H9 (cell line): ENCODE measurements around the gene DGUOK. TPM values are rescaled to one million over a fixed set of nuclear protein-coding genes. Genes with fewer than 3 reads are reported as not detected.

Source experiments
- DNase-seq: peaks from one replicate; pipeline ENCODE4 v3.0.0-alpha.2; 2017
- H2AFZ ChIP-seq: one replicate; pipeline ENCODE4 v1.6.1; 2013; ENCODE audit warnings: mild to moderate bottlenecking, low read length, control low read depth, moderate library complexity
- H2AK5ac ChIP-seq: 2 replicates; pipeline ENCODE4 v1.6.1; 2013; ENCODE audit warnings: low read length, control low read depth, mixed read lengths; ENCODE audit not compliant: insufficient read length
- H2BK120ac ChIP-seq: one replicate; pipeline ENCODE4 v1.6.1; 2013; ENCODE audit warnings: low read depth, mild to moderate bottlenecking, low read length, control low read depth, inconsistent platforms; ENCODE audit not compliant: poor library complexity, severe bottlenecking
- H2BK12ac ChIP-seq: 2 replicates; pipeline ENCODE4 v1.6.1; 2013; ENCODE audit warnings: low read length, control low read depth, mixed read lengths, low read depth; ENCODE audit not compliant: insufficient read length
- H2BK15ac ChIP-seq: 2 replicates; pipeline ENCODE4 v1.6.1; 2013; ENCODE audit warnings: low read depth, low read length, control low read depth
- H2BK20ac ChIP-seq: one replicate; pipeline ENCODE4 v1.6.1; 2013; ENCODE audit warnings: low read depth, mild to moderate bottlenecking, low read length, control low read depth, inconsistent platforms; ENCODE audit not compliant: poor library complexity, severe bottlenecking
- H2BK5ac ChIP-seq: 2 replicates; pipeline ENCODE4 v1.6.1; 2013; ENCODE audit warnings: low read length, control low read depth, mixed read lengths; ENCODE audit not compliant: insufficient read length
- H3K14ac ChIP-seq: 2 replicates; pipeline ENCODE4 v1.6.1; 2013; ENCODE audit warnings: low read length, control low read depth; ENCODE audit not compliant: insufficient read depth
- H3K18ac ChIP-seq: 2 replicates; pipeline ENCODE4 v1.6.1; 2013; ENCODE audit warnings: low read depth, mild to moderate bottlenecking, mixed read lengths, low read length, control low read depth; ENCODE audit not compliant: insufficient read length
- H3K23ac ChIP-seq: 2 replicates; pipeline ENCODE4 v1.6.1; 2013; ENCODE audit warnings: low read length, control low read depth, mixed read lengths, low read depth; ENCODE audit not compliant: insufficient read length
- H3K23me2 ChIP-seq: 2 replicates; pipeline ENCODE4 v1.6.1; 2013; ENCODE audit warnings: low read depth, mild to moderate bottlenecking, mixed read lengths, low read length, control low read depth; ENCODE audit not compliant: insufficient read length, poor library complexity, severe bottlenecking
- H3K27ac ChIP-seq: 2 replicates; pipeline ENCODE4 v1.5.1; 2013; ENCODE audit warnings: low read length, control low read depth, mixed read lengths, low read depth; ENCODE audit not compliant: insufficient read length
- H3K27me3 ChIP-seq: 2 replicates; pipeline ENCODE4 v1.6.1; 2013; ENCODE audit warnings: low read length, control low read depth, inconsistent platforms; ENCODE audit not compliant: insufficient read depth
- H3K4ac ChIP-seq: 2 replicates; pipeline ENCODE4 v1.6.1; 2013; ENCODE audit warnings: low read depth, mild to moderate bottlenecking, control low read depth, inconsistent platforms, low read length, moderate library complexity
- H3K4me1 ChIP-seq: 2 replicates; pipeline ENCODE4 v1.6.1; 2013; ENCODE audit warnings: low read length, control low read depth, inconsistent platforms; ENCODE audit not compliant: insufficient read depth
- H3K4me2 ChIP-seq: 2 replicates; pipeline ENCODE4 v1.6.1; 2013; ENCODE audit warnings: low read length, control low read depth, mixed read lengths; ENCODE audit not compliant: insufficient read length, insufficient read depth
- H3K56ac ChIP-seq: 2 replicates; pipeline ENCODE4 v1.6.1; 2013; ENCODE audit warnings: low read depth, mild to moderate bottlenecking, mixed read lengths, low read length, control low read depth; ENCODE audit not compliant: insufficient read length
- H3K79me1 ChIP-seq: 2 replicates; pipeline ENCODE4 v1.6.1; 2013; ENCODE audit warnings: low read depth, mild to moderate bottlenecking, moderate library complexity, low read length, control low read depth, inconsistent platforms; ENCODE audit not compliant: insufficient read depth, poor library complexity, severe bottlenecking
- H3K79me2 ChIP-seq: 2 replicates; pipeline ENCODE4 v1.6.1; 2013; ENCODE audit warnings: low read length, control low read depth, inconsistent platforms; ENCODE audit not compliant: insufficient read depth
- H3K9ac ChIP-seq: 2 replicates; pipeline ENCODE4 v1.6.1; 2013; ENCODE audit warnings: low read length, control low read depth, mixed read lengths; ENCODE audit not compliant: insufficient read length; ENCODE audit errors: extremely low read depth
- H3K9me3 ChIP-seq: one replicate; pipeline ENCODE4 v1.6.1; 2013; ENCODE audit warnings: low read depth, low read length, inconsistent platforms; ENCODE audit not compliant: control insufficient read depth
- H3T11ph ChIP-seq: one replicate; pipeline ENCODE4 v1.6.1; 2013; ENCODE audit warnings: mild to moderate bottlenecking, low read length, control low read depth, inconsistent platforms
- H4K20me1 ChIP-seq: one replicate; pipeline ENCODE4 v1.6.1; 2013; ENCODE audit not compliant: control insufficient read depth, insufficient read length, insufficient read depth
- H4K5ac ChIP-seq: 2 replicates; pipeline ENCODE4 v1.6.1; 2013; ENCODE audit warnings: low read depth, mild to moderate bottlenecking, mixed read lengths, low read length, control low read depth; ENCODE audit not compliant: insufficient read length
- H4K8ac ChIP-seq: replicated peaks from 2 replicates; pipeline ENCODE4 v1.6.1; 2013; ENCODE audit warnings: low read length, control low read depth, mixed read lengths, low read depth; ENCODE audit not compliant: insufficient read length
- H4K91ac ChIP-seq: 2 replicates; pipeline ENCODE4 v1.6.1; 2013; ENCODE audit warnings: low read depth, mild to moderate bottlenecking, moderate library complexity, mixed read lengths, low read length, control low read depth; ENCODE audit not compliant: insufficient read length
- H3K27ac Mint-ChIP-seq, 3 experiments: 2 replicates in 2 of 3; 3 replicates in 1 of 3; pipeline ENCODE4 v1.8.0; 2020 to 2021; ENCODE audit warnings: mixed read lengths in 3 of 3, mild to moderate bottlenecking in 1 of 3, moderate library complexity in 1 of 3
- H3K27me3 Mint-ChIP-seq: 2 replicates; pipeline ENCODE4 v1.8.0; 2021; ENCODE audit warnings: low read depth, mild to moderate bottlenecking, moderate library complexity, mixed read lengths
- H3K36me3 Mint-ChIP-seq, 3 experiments: 2 replicates in 2 of 3; 3 replicates in 1 of 3; pipeline ENCODE4 v1.8.0; 2020 to 2021; ENCODE audit warnings: low read depth in 3 of 3, mixed read lengths in 3 of 3; ENCODE audit not compliant: insufficient read depth in 1 of 3
- H3K4me1 Mint-ChIP-seq, 2 experiments: 2 replicates each; pipeline ENCODE4 v1.8.0; 2020; ENCODE audit warnings: mixed read lengths in 2 of 2
- H3K4me3 Mint-ChIP-seq, 2 experiments: 2 replicates in 1 of 2; 3 replicates in 1 of 2; pipeline ENCODE4 v1.8.0; 2020 to 2021; ENCODE audit warnings: mild to moderate bottlenecking in 2 of 2, mixed read lengths in 2 of 2, moderate library complexity in 1 of 2
- H3K9me3 Mint-ChIP-seq, 2 experiments: 2 replicates in 1 of 2; 3 replicates in 1 of 2; pipeline ENCODE4 v1.8.0; 2020; ENCODE audit warnings: mild to moderate bottlenecking in 2 of 2, mixed read lengths in 2 of 2, moderate library complexity in 1 of 2
- WGBS: extraction: QIAGEN DNeasy Blood & Tissue Kit; methylation state at CpG from one replicate; pipeline ENCODE4 v1.1.7; 2013; ENCODE audit warnings: missing lambda C conversion rate, low lambda C conversion rate, mixed read lengths; ENCODE audit not compliant: insufficient read length; ENCODE audit errors: extremely low coverage; 5-methylcytosine and 5-hydroxymethylcytosine counted together
- total RNA-seq: library from RNA; stranded (reverse); gene quantifications from 2 replicates; pipeline ENCODE4 v1.2.1, GENCODE V29; 2021
- TF ChIP-seq, protein P1 (sequence below): fragments of 200-600 bp; sonication (generic); conservative IDR thresholded peaks from 3 replicates; pipeline ENCODE4 v1.8.0; 2021; ENCODE audit warnings: antibody characterized with exemption, mild to moderate bottlenecking

The DGUOK gene
- total RNA-seq, 1 experiment from 2014 or later = 98.5 TPM

DNA sequence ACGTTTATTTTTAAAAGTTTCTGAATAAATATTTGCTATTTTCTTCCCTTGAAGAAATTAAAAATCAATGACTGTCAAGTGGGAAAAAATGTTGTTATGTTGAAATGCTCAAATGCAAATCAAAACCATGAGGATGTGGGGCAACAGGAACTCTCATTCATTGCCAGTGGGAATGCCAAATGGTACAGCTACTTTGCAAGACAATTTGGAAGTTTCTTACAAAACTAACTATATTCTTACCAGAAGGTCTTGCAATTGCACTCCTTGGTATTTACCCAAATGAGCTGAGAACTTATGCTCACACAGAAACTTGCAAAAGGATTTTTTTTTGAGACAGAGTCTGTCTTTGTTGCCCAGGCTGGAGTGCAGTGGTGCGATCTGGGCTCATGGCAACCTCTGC, 41.3 kb upstream of the DGUOK start:
- Histone ChIP-seq H2AK5ac (no peak overlapping the region), H3K4me2 (no peak overlapping the region), H3K23me2 (no peaks in the 10 kb centered on the region), H3T11ph (no peak overlapping the region), H3K56ac (no peak overlapping the region), H3K27me3 (no peaks in the 10 kb centered on the region), H3K18ac (no peak overlapping the region), H2BK12ac (no peak overlapping the region), H3K14ac (no peak overlapping the region), H4K91ac (no peak overlapping the region), H3K79me1 (no peaks in the 10 kb centered on the region), H4K8ac (no peak overlapping the region), H4K5ac (no peak overlapping the region), H3K27ac (no peak overlapping the region), H2BK120ac (no peak overlapping the region), H3K9me3 (no peaks in the 10 kb centered on the region), H2AFZ (no peak overlapping the region), H4K20me1 (no peaks in the 10 kb centered on the region), H2BK15ac (no peak overlapping the region), H3K4me1 (no peaks in the 10 kb centered on the region), H2BK20ac (no peak overlapping the region), H3K23ac (no peak overlapping the region), H3K9ac (no peak overlapping the region), H3K4ac (no peak overlapping the region), H3K79me2 (no peaks in the 10 kb centered on the region), H2BK5ac (no peak overlapping the region)
- Mint-ChIP-seq H3K4me3 (no peak overlapping the region), H3K9me3 (no peaks in the 10 kb centered on the region), H3K27me3 (0 out of 2 replicates have a peak, but pooled peaks cover 1% of the 10 kb centered on the region), H3K4me1 (peaks cover 3 to 4% of the 10 kb centered on the region in 2 experiments), H3K36me3 (no peaks in the 10 kb centered on the region), H3K27ac (no peak overlapping the region)
- DNase-seq = no peak
- TF ChIP-seq, protein P1, sequence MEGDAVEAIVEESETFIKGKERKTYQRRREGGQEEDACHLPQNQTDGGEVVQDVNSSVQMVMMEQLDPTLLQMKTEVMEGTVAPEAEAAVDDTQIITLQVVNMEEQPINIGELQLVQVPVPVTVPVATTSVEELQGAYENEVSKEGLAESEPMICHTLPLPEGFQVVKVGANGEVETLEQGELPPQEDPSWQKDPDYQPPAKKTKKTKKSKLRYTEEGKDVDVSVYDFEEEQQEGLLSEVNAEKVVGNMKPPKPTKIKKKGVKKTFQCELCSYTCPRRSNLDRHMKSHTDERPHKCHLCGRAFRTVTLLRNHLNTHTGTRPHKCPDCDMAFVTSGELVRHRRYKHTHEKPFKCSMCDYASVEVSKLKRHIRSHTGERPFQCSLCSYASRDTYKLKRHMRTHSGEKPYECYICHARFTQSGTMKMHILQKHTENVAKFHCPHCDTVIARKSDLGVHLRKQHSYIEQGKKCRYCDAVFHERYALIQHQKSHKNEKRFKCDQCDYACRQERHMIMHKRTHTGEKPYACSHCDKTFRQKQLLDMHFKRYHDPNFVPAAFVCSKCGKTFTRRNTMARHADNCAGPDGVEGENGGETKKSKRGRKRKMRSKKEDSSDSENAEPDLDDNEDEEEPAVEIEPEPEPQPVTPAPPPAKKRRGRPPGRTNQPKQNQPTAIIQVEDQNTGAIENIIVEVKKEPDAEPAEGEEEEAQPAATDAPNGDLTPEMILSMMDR = no peak
- WGBS = no CpG with 5 or more reads among the region's 2 CpGs
